Hematopoietic multipotent progenitor cell treated with erythropoietin and hydrocortisone succinate and interleukin-3 and kit ligand, for 6 days (in vitro differentiated cells): ENCODE data around the gene SLC13A3.

Experiments used
- DNase-seq: peaks from one replicate; pipeline ENCODE4 v3.0.0-alpha.2; 2015

The SLC13A3 gene

DNA sequence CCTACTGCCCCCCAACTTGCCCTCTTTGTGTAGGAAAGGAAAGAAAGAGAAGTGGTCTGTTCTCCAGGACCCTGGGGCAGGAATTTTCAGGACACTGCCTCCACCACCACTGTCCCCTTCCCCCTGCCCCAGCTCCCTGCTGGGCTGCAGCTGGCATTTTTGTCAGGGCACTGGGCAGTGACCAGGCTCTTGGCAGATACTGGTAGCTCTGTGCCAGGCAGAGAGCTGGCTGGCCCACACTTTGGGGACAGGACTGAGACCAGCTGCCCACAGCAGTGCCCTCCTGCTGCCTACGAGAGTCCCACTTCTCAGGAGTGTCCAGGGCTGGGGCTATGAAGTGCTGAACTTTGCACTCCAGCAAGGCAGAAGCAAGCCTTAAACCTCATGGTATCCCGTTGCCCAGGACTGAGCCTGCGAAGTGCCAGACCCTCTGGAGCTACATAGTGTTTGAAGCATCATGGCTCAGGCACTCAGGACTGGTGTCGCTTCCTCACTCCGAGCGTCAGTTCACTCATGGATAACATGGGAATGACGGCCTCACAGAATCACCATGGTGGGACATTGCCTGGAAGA is 19.3 kb downstream of the SLC13A3 start:
- no peak for DNase-seq

DNA sequence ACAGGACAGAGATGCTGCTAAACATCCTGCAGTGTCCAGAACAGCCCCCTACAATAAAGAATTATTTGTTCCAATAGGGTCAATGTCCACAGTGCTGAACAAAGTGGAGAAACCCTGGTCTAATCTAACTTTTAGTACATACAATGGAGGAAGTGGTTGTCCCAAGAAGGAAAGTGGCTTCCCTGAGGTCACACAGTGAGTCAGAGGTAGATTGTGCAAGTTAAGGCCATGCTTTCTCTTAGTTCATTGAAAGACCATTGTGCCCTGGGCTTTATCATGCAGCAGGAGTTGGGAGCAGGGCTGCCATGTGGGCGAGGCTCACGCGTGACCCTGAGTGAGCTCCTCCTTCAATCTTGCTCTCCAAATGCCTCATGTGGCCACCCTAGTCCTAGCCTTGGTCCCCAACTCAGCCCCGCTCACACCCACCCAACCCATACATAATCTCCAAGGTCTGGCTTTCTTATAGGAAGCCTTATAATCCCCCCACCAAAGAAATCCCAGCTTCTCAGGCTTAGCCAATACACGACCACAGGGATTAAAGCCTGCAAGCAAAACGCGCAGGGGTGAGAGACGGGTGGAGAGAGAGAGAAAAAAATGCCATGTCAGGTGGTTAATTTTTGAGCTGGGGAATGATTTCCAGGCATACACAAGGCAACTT is 19.9 kb downstream of the SLC13A3 start:
- DNase-seq, result peak; percentile 84

DNA sequence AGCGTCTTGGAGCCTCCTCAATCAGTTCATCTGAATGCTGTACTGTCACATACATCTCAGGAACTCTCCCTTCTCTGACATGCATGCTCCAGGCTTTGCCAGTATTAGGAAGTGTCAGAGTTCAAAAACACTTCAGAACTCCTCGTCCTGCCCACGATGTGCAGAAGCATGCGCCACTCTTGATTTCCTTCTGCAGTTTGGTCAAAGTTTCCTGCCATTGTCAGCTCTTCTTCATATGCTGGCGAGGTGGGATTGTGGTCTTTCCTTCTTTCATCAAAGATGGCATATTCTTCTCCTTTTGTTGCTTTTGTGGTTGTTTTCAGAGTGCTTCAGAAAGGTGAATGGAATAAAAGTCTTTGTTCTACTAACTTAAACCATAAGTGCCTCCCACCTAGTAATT is 21.0 kb downstream of the SLC13A3 start:
- DNase-seq, result no peak

DNA sequence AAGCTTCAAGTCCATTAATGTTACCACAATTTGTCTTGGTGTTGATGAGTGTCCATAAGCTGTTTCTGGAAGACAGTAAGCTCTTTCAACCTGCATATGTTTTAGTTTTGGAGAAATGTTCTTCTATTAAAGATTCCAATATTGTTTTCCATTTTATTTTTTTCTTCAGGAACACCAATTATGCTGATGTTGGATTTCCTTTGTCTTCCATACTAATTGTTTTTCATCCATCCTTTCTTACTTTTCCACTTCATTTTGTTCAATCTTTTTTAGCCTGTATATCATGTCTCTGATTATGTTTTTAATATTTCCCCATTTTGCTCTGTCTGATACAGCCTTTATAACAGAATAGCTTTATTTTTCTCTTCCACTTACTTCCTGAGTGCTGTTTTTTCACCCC is 21.9 kb downstream of the SLC13A3 start:
- DNase-seq, result no peak

DNA sequence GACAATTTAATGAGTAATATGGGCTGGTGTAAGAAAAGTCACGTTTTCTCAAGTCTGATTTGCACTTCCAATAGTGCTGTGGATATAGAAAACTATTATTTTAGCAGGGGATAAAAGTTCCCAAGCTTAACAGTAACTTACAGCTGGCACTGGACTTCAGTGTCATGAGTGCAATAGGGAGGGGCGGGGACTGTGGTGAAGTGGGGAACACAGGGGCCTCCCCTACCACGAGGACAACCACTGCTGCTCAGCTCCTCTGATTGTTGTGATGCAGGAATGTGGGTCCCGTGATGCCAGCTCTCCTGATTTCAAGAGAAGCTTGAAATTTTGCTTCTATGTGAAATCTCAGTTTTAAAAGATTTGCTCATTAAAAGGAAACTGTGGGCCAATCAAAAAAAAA is 24.0 kb downstream of the SLC13A3 start:
- peak; percentile 52 for DNase-seq

DNA sequence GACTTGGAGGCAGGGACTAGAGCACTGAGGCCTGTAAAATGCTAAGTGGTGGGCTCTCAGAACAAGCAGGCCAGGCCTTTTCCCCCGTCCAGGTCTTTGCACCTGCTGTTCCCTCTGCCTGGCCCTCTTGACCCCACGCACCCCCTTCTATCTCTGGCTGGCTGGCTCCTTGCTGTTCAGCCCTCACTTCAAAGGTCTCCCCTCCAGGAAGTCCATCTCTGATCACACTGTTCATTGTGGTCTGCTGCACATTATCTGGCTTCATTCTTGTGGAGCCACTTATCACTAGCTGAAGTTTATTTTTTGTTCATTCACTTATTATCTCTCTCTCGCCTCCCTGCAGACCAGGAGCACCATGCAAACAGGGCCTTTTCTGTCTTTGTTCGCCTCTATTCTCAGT is 24.5 kb downstream of the SLC13A3 start:
- peak; percentile 73 for DNase-seq

DNA sequence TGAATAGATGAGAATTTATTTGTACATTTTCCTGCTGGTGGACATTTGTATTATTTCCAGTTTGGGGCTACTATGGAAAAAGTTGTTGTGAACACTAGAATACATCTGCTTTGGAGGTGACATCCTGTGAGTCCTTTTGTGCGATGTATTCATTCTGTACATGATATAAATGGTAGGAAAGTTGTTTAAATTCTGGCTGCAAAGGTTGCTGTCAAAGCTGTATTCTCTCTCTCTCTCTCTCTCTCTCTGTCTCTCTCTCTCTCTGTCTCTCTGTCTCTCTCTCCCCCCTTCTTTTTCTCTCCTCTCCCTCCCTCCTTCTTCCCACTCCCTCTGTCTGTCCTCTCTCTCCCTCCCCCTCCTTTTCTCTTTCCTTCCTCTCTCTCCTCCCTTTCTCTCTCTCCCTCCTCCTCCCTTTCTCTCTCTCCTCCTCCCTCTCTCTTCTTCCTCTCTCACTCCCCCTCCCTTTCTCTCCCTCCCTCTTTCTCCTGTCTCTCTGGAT is 25.3 kb downstream of the SLC13A3 start:
- no peak for DNase-seq

DNA sequence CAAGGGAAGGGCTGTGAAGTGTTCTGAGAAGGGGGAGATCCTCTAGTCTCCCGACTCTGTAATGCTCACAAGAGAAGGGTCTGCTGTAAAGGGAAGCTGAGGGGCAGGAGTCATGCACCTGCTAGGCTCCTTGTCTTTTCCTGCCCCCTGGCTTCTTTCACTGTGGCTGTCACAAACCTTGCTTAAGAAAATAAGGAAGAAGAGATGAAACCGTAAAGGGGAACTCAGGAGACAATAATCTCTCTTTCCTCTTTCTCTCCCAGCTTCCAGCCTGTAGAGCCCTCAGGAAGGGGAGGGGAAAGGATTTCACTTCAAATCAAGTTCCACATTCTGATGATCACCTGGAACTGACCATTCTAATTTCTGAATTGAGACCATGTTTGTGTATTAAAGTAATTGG is 26.3 kb downstream of the SLC13A3 start:
- no peak for DNase-seq

DNA sequence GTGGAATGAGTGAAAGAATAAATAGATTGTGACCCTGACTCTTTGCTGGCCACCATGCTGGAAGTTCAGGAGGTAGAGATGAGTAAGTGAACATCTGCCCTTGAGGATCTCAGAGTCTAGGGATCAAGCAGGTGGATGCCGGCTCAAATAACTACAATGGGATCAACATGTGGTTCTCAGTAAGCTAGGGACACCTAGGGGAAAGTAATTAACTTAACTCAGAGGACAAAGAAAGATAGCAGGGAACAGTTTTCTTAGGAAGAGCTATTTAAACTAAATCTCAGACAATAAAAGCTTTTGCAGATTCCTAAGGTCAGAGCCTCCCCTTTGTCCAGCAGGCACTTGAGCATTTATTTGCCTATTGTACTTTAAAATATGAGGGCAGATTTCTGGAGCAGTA is 29.1 kb downstream of the SLC13A3 start:
- no peak for DNase-seq

DNA sequence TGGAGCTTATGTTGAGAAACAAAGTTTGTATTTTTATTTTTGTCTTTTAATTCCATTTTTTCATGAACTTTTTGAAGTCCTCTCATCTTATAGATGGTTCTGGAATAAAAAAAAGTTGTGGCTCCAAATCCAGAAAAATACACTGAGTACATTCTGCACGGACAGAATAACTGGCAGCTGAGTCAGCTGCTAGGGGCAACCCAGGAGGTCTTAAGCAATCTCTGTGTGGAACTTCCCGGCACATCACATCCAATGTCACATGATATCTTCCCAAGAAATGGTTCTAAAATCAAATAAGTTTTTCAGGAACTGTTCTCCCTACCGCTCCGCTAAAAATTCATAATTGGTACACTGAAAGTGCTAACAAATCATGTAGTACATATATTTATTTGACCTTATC is 29.8 kb downstream of the SLC13A3 start:
- no peak for DNase-seq

DNA sequence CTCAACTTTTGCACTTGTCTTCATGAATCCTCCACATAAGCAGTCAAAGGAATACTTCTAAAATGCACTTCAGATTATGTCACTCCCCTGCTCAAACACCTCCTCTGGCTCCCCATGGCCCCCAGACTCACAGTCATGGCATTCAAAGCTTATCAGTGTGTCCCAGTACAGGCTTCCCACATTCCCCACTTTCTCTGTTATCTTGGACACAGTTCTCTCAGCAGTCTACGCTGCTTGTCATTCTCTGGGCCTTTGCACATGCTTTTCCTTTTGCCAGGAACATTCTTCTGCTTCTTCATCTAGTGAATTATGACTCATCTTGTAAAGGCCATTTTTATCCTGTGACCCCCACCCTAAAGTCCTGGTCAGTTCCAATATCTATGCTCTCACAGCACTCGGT is 31.8 kb downstream of the SLC13A3 start:
- DNase-seq, result no peak

DNA sequence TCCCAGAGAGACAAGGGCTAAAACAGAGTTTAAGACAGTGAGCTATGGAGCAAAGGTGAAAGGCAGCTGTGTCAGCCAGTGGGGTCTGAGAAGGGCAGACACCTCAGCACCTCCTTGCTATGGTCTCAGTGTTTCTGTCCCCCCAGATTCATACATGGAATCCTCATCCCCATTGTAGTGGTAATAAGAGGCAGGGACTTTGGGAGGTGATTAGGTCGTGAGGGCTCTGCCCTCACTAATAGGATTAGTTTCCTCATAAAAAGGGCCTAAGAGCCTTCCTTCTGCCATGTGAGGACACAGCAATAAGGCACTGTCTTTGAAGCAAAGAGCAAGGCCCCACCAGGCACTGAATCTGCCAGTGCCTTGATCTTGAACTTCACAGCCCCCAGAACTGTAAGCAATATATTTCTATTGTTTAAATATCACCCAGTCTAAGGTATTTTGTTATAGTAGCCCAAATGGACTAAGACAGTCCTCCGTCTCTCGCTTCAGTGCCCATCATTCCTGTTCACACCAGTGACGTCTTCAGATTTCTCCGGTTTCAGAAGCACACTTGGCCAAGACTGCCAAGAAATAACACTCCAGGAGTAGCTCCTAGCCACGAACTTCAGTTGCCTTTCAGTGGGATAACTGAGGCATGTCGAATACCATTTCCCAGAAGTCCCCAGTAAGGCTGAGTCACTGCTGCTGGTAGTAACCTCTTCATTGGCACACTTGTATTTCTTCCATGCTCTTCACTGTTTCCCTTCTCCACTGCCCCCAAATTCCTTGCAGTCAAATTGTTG is 32.8 kb downstream of the SLC13A3 start:
- no peak for DNase-seq

DNA sequence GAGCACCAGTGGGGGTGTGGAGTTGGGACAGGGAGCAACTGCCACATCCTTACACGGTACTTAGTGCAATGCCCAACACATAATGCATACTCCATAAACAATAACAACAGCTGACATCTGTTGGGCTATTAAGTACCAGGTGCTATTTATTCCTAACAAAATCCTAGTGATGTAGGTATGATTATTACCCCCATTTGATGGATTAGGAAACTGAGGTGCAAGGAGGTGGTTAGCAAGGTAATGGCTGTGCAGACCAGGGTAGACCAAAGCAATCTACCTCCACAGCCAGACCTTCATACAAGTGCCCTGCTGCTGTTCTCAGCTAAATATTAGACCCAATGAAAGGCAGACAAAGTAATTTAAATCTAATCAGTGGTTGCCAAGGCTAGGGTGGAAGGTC is 36.8 kb downstream of the SLC13A3 start:
- DNase-seq, result no peak

DNA sequence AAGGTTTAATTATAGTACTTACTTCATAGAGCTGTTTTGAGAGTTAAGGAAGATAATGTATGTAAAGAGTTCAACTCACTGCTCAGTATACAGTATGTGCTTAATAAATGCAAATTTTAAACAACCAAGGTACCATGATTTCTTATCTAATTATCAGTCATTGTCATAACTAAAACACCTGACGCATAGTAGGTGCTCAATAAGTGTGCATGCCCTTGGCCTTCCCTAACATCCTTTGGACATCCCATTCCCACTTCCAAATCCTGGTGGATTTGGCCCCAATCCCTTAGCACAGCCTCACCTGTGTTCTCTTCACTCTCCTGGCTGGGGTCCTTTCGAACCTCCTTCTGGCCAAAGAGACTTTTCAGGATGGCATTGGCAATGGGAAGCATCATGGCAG is 41.1 kb downstream of the SLC13A3 start:
- no peak for DNase-seq

DNA sequence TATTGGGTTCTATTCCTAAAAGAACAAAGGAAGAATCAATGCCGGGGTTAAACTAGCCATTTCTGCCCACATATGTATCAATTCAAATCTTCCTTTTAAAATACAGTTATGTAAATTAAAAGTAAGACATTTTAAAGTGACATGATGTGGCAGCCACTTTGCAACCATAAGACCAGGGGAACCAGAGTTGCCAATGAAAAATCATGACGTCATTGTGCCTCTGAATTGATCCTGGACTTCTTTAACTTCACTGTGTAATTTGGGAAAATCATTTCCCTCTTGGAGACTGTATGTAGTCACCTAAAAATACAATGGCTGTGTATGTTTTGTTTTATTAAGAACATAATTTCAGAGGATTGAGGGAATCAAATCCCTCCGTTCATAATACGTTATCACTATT is 42.2 kb downstream of the SLC13A3 start:
- no peak for DNase-seq

DNA sequence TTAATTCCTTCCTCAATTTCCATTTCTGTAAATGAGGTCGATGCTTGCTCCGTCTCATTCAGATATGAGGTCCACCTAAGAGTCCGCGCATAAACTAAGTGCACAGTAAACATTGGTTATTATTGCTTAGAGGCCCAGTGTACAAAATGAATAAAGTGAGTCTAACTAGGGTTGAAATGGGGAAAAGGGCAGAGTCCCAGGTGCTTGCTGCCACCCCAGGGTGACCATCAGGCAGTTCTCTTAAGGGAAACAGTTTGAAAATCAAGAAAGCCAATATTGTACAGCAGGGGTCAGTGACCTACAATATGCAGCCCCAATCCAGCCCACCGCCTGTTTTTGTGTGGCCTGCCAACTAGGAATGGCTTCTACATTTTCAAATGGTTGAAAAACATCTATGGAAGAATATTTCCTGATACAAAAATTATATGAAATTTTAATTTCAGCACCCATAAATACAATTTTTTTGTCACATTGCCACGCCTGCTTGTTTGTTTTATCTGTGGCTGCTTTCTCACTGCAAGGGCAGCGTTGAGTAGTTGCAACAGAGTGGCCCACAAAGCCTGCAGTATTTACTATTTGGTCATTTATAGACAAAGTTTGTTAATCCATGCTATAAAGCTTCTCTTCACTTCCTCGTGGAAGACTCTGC is 43.3 kb downstream of the SLC13A3 start:
- DNase-seq, result no peak

DNA sequence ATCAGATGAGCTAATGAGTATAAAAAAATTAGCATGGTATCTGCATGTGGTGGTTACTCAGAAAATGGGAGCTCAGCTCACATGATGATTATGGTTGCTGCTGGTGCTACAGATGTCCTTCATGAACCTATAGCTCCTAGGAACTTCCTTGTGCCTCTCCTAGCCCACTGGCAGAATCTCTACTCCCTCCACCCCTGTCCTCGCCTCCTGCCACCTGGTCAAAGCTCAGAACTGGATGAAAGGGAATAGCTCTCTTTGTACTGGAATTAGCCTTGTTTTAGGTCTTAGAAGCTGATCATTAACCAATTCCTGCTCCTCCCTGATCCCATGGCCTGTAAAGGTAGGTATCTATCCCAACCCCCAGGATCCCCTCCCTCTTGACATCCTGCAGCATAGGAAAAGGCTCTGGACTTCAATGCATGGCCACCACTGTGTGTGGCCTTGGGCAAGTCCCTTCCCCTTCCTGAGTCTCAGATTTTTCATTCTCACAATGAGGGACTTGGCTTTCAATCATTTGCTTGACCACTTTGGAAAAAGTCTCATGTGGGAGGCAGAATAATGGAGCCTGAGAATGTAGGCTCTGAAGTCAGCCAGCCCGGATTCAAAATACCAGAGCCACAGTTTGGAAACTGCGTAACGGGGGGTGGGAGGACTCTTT is 43.9 kb downstream of the SLC13A3 start:
- no peak for DNase-seq

DNA sequence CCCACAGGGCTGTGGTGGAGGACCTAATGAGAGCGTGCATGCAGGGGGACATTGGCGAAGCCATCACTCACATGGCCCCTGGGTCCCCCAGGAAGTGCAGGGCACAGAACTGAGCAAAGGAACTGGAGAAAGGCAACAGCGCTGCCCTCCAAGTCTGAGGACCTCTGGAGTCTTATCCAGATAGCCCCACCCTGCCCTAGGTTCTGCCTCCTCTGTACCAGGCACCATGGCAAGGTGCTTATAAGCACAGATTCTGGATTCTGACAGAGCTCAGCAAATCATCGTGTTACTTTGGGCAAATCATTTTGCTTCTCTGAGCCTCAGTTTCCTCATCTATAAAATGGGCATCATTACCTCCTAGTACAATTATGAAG is 44.5 kb downstream of the SLC13A3 start:
- no peak for DNase-seq

DNA sequence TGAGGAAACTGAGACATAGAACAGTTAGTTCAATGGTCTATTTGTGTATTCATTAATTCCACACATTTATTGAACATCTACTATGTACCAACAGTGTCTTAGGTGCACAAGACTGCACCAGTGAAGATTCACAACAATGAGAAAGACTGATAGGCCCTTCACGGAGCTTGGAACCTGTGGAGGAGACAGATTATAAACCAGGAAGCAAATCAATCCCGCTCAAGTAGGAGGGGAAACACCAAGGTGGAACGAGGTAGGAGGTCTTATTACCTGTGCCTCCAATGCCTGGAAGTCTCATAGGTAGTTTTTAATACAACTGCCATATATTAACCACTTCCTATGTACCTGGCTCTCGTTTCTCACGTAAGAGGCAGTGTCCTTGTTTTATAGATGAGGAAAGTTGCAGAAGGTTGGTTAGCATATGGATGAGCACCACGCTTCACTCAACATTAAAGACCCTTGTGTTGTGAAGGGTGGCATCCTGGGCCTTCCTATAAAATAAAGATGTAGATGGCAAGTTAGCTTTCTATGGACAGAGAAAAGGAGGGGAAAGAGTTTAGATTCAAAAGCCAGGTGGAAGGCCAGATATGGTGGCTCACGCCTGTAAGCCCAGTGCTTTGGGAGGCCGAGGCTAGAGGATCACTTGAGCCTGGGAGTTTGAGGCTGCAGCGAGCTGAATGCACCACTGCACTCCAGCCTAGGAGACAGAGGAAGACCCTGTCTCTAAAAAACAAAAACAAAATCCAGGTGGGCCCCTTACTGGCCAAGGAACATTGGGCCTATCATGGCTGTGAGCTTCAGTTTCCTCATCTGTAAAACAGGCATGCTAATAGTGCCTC is 45.1 kb downstream of the SLC13A3 start:
- DNase-seq, result no peak

DNA sequence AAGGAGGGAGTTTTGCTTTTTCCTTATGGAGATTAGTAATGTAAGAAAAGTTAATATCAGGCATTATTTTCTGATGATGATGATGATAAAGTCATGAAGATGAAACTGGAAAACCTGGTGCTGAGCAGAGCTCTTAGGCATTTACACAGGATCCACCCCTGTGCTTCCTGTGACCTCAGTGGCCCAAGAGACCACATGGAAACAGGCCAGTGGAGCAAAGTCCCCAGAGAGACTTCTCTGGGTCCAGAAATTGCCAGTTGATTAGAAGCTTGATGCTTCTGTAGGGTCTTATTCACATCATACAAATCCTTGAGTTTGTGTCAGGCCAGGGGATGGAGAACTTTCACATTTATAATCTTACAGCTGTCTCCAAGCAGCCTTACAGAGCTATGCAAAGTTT is 46.1 kb downstream of the SLC13A3 start:
- no peak for DNase-seq

DNA sequence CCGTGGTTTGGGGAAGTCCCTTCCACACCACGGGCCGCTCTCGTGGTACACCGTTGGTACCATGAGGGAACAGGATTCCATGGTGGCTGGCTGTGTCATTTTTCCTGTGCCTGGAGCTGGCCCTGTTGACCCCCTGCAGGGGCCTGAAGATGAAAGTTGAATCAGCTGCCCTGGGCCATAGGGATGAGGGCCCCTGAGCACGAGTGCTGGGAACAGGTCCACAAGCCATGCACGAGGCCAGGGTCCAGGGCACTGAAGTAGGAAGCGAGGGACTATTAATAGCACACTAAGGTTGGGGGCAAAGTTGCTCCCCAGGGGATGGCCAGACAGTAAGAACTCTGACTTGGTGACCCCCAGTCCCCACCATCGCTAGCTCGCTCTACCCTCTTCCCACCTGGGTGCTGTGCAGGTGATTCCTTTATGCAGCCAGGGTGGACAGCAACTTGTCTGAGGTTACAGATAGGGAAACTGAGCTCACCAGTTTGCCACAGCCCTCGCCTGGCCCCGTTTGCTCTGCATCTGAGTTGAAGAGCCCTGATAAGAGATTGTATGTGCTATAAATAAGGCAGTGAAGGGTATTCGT is 46.6 kb downstream of the SLC13A3 start:
- DNase-seq, result no peak

DNA sequence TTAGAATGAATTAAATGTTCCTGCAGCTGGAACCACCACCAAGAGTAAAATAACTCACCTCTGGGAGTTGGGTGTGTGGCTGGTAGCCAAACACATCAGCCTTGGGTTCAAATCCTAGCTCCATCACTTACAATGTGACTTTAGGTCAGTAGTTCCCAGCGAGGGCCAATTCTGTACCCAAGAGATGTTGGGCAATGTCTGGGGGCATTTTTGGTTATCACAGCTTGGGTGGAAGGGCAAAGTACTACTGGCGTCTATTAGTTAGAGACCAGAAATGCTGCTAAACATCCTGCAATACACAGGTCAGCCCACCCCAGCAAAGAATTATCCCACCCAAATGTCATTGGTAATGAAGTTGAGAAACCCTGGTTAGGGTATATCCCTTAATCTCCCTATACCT is 48.8 kb downstream of the SLC13A3 start:
- no peak for DNase-seq
